GM19455 (cell line): Measurements from ENCODE around the gene QSER1.
"Not testable (repeated sequence)": the region's sequence is repeated elsewhere in the genome, so short reads cannot be mapped to it uniquely, and the experiment has no call there.

Source experiments
- ATAC-seq: cut with Tn5 transposase; IDR thresholded peaks from one replicate; pipeline ENCODE4 v1.9.1; 2021; ENCODE audit not compliant: unreplicated experiment

QSER1 gene

GRCh38 chr11:32932196-32932595 lies 39.6 kb downstream of the QSER1 start:
- no peak for ATAC-seq

GRCh38 chr11:32935462-32936029 lies 42.9 kb downstream of the QSER1 start:
- no peak for ATAC-seq

GRCh38 chr11:32936178-32936577 lies 43.6 kb downstream of the QSER1 start:
- ATAC-seq, result not testable (repeated sequence)

GRCh38 chr11:32937283-32937682 lies 44.7 kb downstream of the QSER1 start:
- ATAC-seq, result not testable (repeated sequence)

- no peak for ATAC-seq
Observed at GRCh38 chr11:32939046-32939445, 46.4 kb downstream of the QSER1 start.

- ATAC-seq, result no peak
Observed at GRCh38 chr11:32939866-32940265, 47.3 kb downstream of the QSER1 start.

- peak; percentile 71 for ATAC-seq
Observed at GRCh38 chr11:32940865-32941264, 48.3 kb downstream of the QSER1 start.

GRCh38 chr11:32947978-32948377 lies 55.4 kb downstream of the QSER1 start:
- ATAC-seq, result no peak

GRCh38 chr11:32949739-32950138 lies 57.1 kb downstream of the QSER1 start:
- ATAC-seq, result no peak

GRCh38 chr11:32952421-32952820 lies 59.8 kb downstream of the QSER1 start:
- no peak for ATAC-seq

GRCh38 chr11:32953700-32954099 lies 61.1 kb downstream of the QSER1 start:
- no peak for ATAC-seq

GRCh38 chr11:32960553-32961164 lies 68.0 kb downstream of the QSER1 start:
- ATAC-seq, result no peak

- ATAC-seq, result no peak
Observed at GRCh38 chr11:32962016-32962415, 69.4 kb downstream of the QSER1 start.

- ATAC-seq, result no peak
Observed at GRCh38 chr11:32963721-32964120, 71.1 kb downstream of the QSER1 start.

GRCh38 chr11:32968541-32968940 lies 75.9 kb downstream of the QSER1 start:
- no peak for ATAC-seq

- not testable (repeated sequence) for ATAC-seq
Observed at GRCh38 chr11:32972233-32972632, 79.6 kb downstream of the QSER1 start.

GRCh38 chr11:32972781-32973180 lies 80.2 kb downstream of the QSER1 start:
- ATAC-seq, result no peak

- ATAC-seq, result no peak
Observed at GRCh38 chr11:32982626-32983025, 90.0 kb downstream of the QSER1 start.

- ATAC-seq, result no peak
Observed at GRCh38 chr11:32983506-32983905, 90.9 kb downstream of the QSER1 start.

- ATAC-seq, result no peak
Observed at GRCh38 chr11:32985600-32985999, 93.0 kb downstream of the QSER1 start.

- no peak for ATAC-seq
Observed at GRCh38 chr11:32987851-32988250, 95.2 kb downstream of the QSER1 start.

GRCh38 chr11:32990481-32990880 lies 97.9 kb downstream of the QSER1 start:
- no peak for ATAC-seq

- no peak for ATAC-seq
Observed at GRCh38 chr11:32991427-32991826, 98.8 kb downstream of the QSER1 start.
